Cardiac fibroblast (primary cell): ENCODE measurements around the gene SIAH1.
"Not testable (repeated sequence)": the region's sequence is repeated elsewhere in the genome, so short reads cannot be mapped to it uniquely, and the experiment has no call there.

Source experiments
- DNase-seq, 2 donors: peaks; one replicate each; pipeline versions ENCODE4 v3.0.0 to v3.0.0-alpha.2; 2010; ENCODE audit warnings: low read depth in 2 of 2
- H3K4me3 ChIP-seq, 2 donors: replicated peaks in 1 of 2; 1 replicate in 1 of 2; 2 replicates in 1 of 2; pipeline ENCODE4 v1.5.1; 2011; ENCODE audit warnings: low read depth in 2 of 2, low read length in 2 of 2, mild to moderate bottlenecking in 2 of 2, moderate library complexity in 1 of 2
- CTCF ChIP-seq: IDR thresholded peaks from one replicate; pipeline ENCODE4 v1.5.1; 2011; ENCODE audit warnings: low read depth, mild to moderate bottlenecking, low read length, inconsistent platforms

Gene SIAH1

GRCh38 chr16:48381201-48381600 lies 4.0 kb downstream of the SIAH1 start:
- peak in 1 of 2 donors; percentile 46 for DNase-seq
- no peak overlapping the region for H3K4me3 ChIP-seq

GRCh38 chr16:48378836-48379235 lies 6.4 kb downstream of the SIAH1 start:
- TF ChIP-seq CTCF: no peak
- DNase-seq: no peak
- H3K4me3 ChIP-seq: no peak overlapping the region

More at GRCh38 chr16:48381201-48381600, 4.0 kb downstream of the SIAH1 start:
- TF ChIP-seq CTCF: no peak

GRCh38 chr16:48378276-48378675 lies 6.9 kb downstream of the SIAH1 start:
- no peak for TF ChIP-seq CTCF

GRCh38 chr16:48377301-48377700 lies 7.9 kb downstream of the SIAH1 start:
- not testable (repeated sequence) for DNase-seq, H3K4me3 ChIP-seq

More at GRCh38 chr16:48378276-48378675, 6.9 kb downstream of the SIAH1 start:
- H3K4me3 ChIP-seq: no peak overlapping the region
- no peak for DNase-seq

GRCh38 chr16:48374255-48374654 lies 11.0 kb downstream of the SIAH1 start:
- no peak for TF ChIP-seq CTCF
- no peak for DNase-seq
- H3K4me3 ChIP-seq: no peak overlapping the region

- peak in 1 of 2 donors; percentile 36 for DNase-seq
- no peak for TF ChIP-seq CTCF
- H3K4me3 ChIP-seq: no peak overlapping the region
Measured at GRCh38 chr16:48373258-48374029, 11.8 kb downstream of the SIAH1 start.

- DNase-seq: no peak
- H3K4me3 ChIP-seq: no peak overlapping the region
- TF ChIP-seq CTCF: no peak
Measured at GRCh38 chr16:48372744-48373143, 12.5 kb downstream of the SIAH1 start.
